ENCODE measurements around the gene CCDC110. TPM values are rescaled to one million over a fixed set of nuclear protein-coding genes. Genes with fewer than 3 reads are reported as not detected.

Gene CCDC110
- total and polyA plus RNA-seq, 2 of the 13 experiments (the other 11 are each of a cell fraction or from before 2014, with no cell fraction given) = not detected

GRCh38 chr4:185408432-185408831 is 63.1 kb downstream of the CCDC110 start:
- WGBS (ENCODE audit: low lambda C conversion rate) = 93% methylated on average over 2 of the region's 2 CpGs
- Histone ChIP-seq H3K4me2 (ENCODE audit: low read depth, low read length) (no peak overlapping the region), H3K79me2 (ENCODE audit: insufficient read depth, low read length) (no peaks in the 10 kb centered on the region), H3K27me3 (ENCODE audit: control insufficient read depth in 1 of 2, insufficient read depth in 2 of 2, low read length in 2 of 2) (no peaks in the 10 kb centered on the region), H4K20me1 (ENCODE audit: insufficient read depth, low read length) (no peaks in the 10 kb centered on the region), H3K9me3 (ENCODE audit: low read length) (no peaks in the 10 kb centered on the region), H3K36me3 (replicated peaks in 1 of 2; ENCODE audit: control insufficient read depth in 1 of 2, insufficient read depth in 2 of 2, low read length in 2 of 2) (peaks cover 3 to 26% of the 10 kb centered on the region in 2 experiments; a peak in 3 of 5 replicates), H3K4me1 (ENCODE audit: insufficient read depth, low read length) (no peaks in the 10 kb centered on the region), H3K9ac (ENCODE audit: insufficient read depth, low read depth, low read length) (no peak overlapping the region), H3K27ac (ENCODE audit: extremely low read length, insufficient read depth, low read length) (no peak overlapping the region), H3K4me3 (replicated peaks in 1 of 3; ENCODE audit: insufficient read depth in 1 of 3, low read depth in 2 of 3, low read length in 3 of 3) (no peak overlapping the region), H2AFZ (ENCODE audit: low read length) (no peak overlapping the region)
- DNase-seq (ENCODE audit: low spot score) (no peak), FAIRE-seq (no peak), ATAC-seq (no peak)
- TF ChIP-seq GATA4 (IDR thresholded peaks at IDR 0.05; ENCODE audit: borderline replicate concordance, low read depth) = no peak
- no peak for TF ChIP-seq ZNF776 (CRISPR knock-in tag; IDR thresholded peaks at IDR 0.05)
- no peak for TF ChIP-seq HES4 (CRISPR knock-in tag; IDR thresholded peaks at IDR 0.05; ENCODE audit: borderline replicate concordance)
- TF ChIP-seq TEF (CRISPR knock-in tag; IDR thresholded peaks at IDR 0.05) = no peak
- TF ChIP-seq BATF2 (CRISPR knock-in tag; IDR thresholded peaks at IDR 0.05) = no peak
- no peak for TF ChIP-seq PRPF4 (IDR thresholded peaks at IDR 0.05; ENCODE audit: low read depth, low read length, poor library complexity, severe bottlenecking)
- in situ Hi-C loops (cut with HindIII; ENCODE audit: extremely low pct_ligation_motif_present, low pct_unique_long_range_greater_than_20kb) = no loop called here
- ChIA-PET CTCF (ENCODE audit: low intra/inter-chr PET ratio, low total read pairs) (no interaction called here), POLR2A (interaction anchor here (1.7 kb wide), 1 partner anchor 12 kb away, joined by 5 read pairs; the partner anchor contains the start of gene ANKRD37)
- intact Hi-C loops (cut with micrococcal nuclease; ENCODE audit: unreplicated experiment) = no loop called here
- no TSS peak for BruUV-seq (replicated peaks)

- peaks cover 0 to 25% of the 10 kb centered on the region in 2 experiments; a peak in 2 of 5 replicates for H3K36me3 ChIP-seq (replicated peaks in 1 of 2; ENCODE audit: control insufficient read depth in 1 of 2, insufficient read depth in 2 of 2, low read length in 2 of 2)
- H3K4me2 ChIP-seq (ENCODE audit: low read depth, low read length) = no peak overlapping the region
- no peak overlapping the region for H2AFZ ChIP-seq (ENCODE audit: low read length)
- no peak overlapping the region for H3K9ac ChIP-seq (ENCODE audit: insufficient read depth, low read depth, low read length)
- no peaks in the 10 kb centered on the region for H4K20me1 ChIP-seq (ENCODE audit: insufficient read depth, low read length)
- no peaks in the 10 kb centered on the region for H3K4me1 ChIP-seq (ENCODE audit: insufficient read depth, low read length)
- H3K27ac ChIP-seq (ENCODE audit: extremely low read length, insufficient read depth, low read length) = no peak overlapping the region
- ChIA-PET POLR2A (no interaction called here), CTCF (ENCODE audit: low intra/inter-chr PET ratio, low total read pairs) (no interaction called here)
- no peak for DNase-seq (ENCODE audit: low spot score)
- no peak for ATAC-seq
- in situ Hi-C loops (cut with HindIII; ENCODE audit: extremely low pct_ligation_motif_present, low pct_unique_long_range_greater_than_20kb) (no loop called here), intact Hi-C loops (cut with micrococcal nuclease; ENCODE audit: unreplicated experiment) (no loop called here)
- no peak overlapping the region for H3K4me3 ChIP-seq (replicated peaks in 1 of 3; ENCODE audit: insufficient read depth in 1 of 3, low read depth in 2 of 3, low read length in 3 of 3)
- H3K27me3 ChIP-seq (ENCODE audit: control insufficient read depth in 1 of 2, insufficient read depth in 2 of 2, low read length in 2 of 2) = no peaks in the 10 kb centered on the region
- no peaks in the 10 kb centered on the region for H3K79me2 ChIP-seq (ENCODE audit: insufficient read depth, low read length)
- FAIRE-seq = no peak
- H3K9me3 ChIP-seq (ENCODE audit: low read length) = no peaks in the 10 kb centered on the region
- BruUV-seq (replicated peaks) = no TSS peak
- 97% methylated on average over 6 of the region's 6 CpGs for WGBS (ENCODE audit: low lambda C conversion rate)
- TF ChIP-seq RARA (CRISPR knock-in tag; IDR thresholded peaks at IDR 0.05) = no peak
- no peak for TF ChIP-seq ZNF44 (CRISPR knock-in tag; IDR thresholded peaks at IDR 0.05)
- TF ChIP-seq HES4 (CRISPR knock-in tag; IDR thresholded peaks at IDR 0.05; ENCODE audit: borderline replicate concordance) = no peak
- no peak for TF ChIP-seq CHD4 (IDR thresholded peaks at IDR 0.05; ENCODE audit: borderline replicate concordance, low read length)
- TF ChIP-seq TAF15 (IDR thresholded peaks at IDR 0.05; ENCODE audit: low read depth, low read length, poor library complexity, severe bottlenecking) = no peak
- no peak for TF ChIP-seq KDM6A (CRISPR knock-in tag; IDR thresholded peaks at IDR 0.05; ENCODE audit: low read depth)
- TF ChIP-seq ZNF317 (CRISPR knock-in tag; IDR thresholded peaks at IDR 0.05) = no peak
- no peak for TF ChIP-seq RXRB (CRISPR knock-in tag; IDR thresholded peaks at IDR 0.05; ENCODE audit: borderline replicate concordance)
- no peak for TF ChIP-seq ZNF607 (CRISPR knock-in tag; IDR thresholded peaks at IDR 0.05; ENCODE audit: borderline replicate concordance)
- TF ChIP-seq MIXL1 (CRISPR knock-in tag; IDR thresholded peaks at IDR 0.05) = no peak
- no peak for TF ChIP-seq ZNF274 (CRISPR knock-in tag; IDR thresholded peaks at IDR 0.05)
- no peak for TF ChIP-seq MLX (CRISPR knock-in tag; IDR thresholded peaks at IDR 0.05)
Measured at GRCh38 chr4:185405296-185405999, 66.1 kb downstream of the CCDC110 start.
